ENCODE measurements around the gene CAMTA1. TPM values are rescaled to one million over a fixed set of nuclear protein-coding genes. Genes with fewer than 3 reads are reported as not detected.

The CAMTA1 gene
- polyA plus RNA-seq, 1 experiment, result 64.9 TPM

- H3K27me3 ChIP-seq (ENCODE audit: control insufficient read depth, insufficient read depth, low read length), result peaks cover 14% of the 10 kb centered on the region
- ChIA-PET POLR2A (interaction anchor here (0.6 kb wide), 1 partner anchor 613 kb away, joined by 3 read pairs; no protein-coding TSS in a partner anchor), CTCF (interaction anchor here (0.6 kb wide), 2 partner anchors 515 to 838 kb away, joined by 3 to 4 read pairs; no protein-coding TSS in a partner anchor)
- peaks cover 7% of the 10 kb centered on the region for H3K9me3 ChIP-seq (ENCODE audit: control insufficient read depth, insufficient read depth, low read length)
- H3K4me3 ChIP-seq (ENCODE audit: low read depth, low read length), result no peak overlapping the region
- DNase-seq (ENCODE audit: low read depth, low spot score), result no peak
- no peak overlapping the region for H3K27ac ChIP-seq (ENCODE audit: low read depth, low read length)
- TF ChIP-seq CTCF (IDR thresholded peaks at IDR 0.05; ENCODE audit: low read depth, low read length), result no peak
Observed at GRCh38 chr1:7557301-7557891, 772.1 kb downstream of the CAMTA1 start.

- Histone ChIP-seq H3K27ac (ENCODE audit: low read depth, low read length) (no peak overlapping the region), H3K4me3 (ENCODE audit: low read depth, low read length) (no peak overlapping the region), H3K9me3 (ENCODE audit: control insufficient read depth, insufficient read depth, low read length) (peaks cover 7% of the 10 kb centered on the region), H3K27me3 (ENCODE audit: control insufficient read depth, insufficient read depth, low read length) (peaks cover 14% of the 10 kb centered on the region)
- POLR2A ChIA-PET, result no interaction called here
- CTCF ChIA-PET, result interaction anchor here (0.6 kb wide), 1 partner anchor 516 kb away, joined by 3 read pairs; no protein-coding TSS in a partner anchor
- DNase-seq (ENCODE audit: low read depth, low spot score), result no peak
- TF ChIP-seq CTCF (IDR thresholded peaks at IDR 0.05; ENCODE audit: low read depth, low read length), result no peak
Observed at GRCh38 chr1:7558041-7558461, 772.8 kb downstream of the CAMTA1 start.

GRCh38 chr1:7558481-7558880 lies 773.2 kb downstream of the CAMTA1 start:
- DNase-seq (ENCODE audit: low read depth, low spot score), result no peak
- POLR2A ChIA-PET, result no interaction called here
- CTCF ChIA-PET, result no interaction called here
- Histone ChIP-seq H3K27me3 (ENCODE audit: control insufficient read depth, insufficient read depth, low read length) (peaks cover 14% of the 10 kb centered on the region), H3K9me3 (ENCODE audit: control insufficient read depth, insufficient read depth, low read length) (peaks cover 7% of the 10 kb centered on the region), H3K4me3 (ENCODE audit: low read depth, low read length) (no peak overlapping the region), H3K27ac (ENCODE audit: low read depth, low read length) (no peak overlapping the region)
- TF ChIP-seq CTCF (IDR thresholded peaks at IDR 0.05; ENCODE audit: low read depth, low read length), result no peak

- no peak overlapping the region for H3K27ac ChIP-seq (ENCODE audit: low read depth, low read length)
- H3K27me3 ChIP-seq (ENCODE audit: control insufficient read depth, insufficient read depth, low read length), result peaks cover 14% of the 10 kb centered on the region
- TF ChIP-seq CTCF (IDR thresholded peaks at IDR 0.05; ENCODE audit: low read depth, low read length), result no peak
- H3K4me3 ChIP-seq (ENCODE audit: low read depth, low read length), result no peak overlapping the region
- ChIA-PET POLR2A (no interaction called here), CTCF (no interaction called here)
- DNase-seq (ENCODE audit: low read depth, low spot score), result no peak
- H3K9me3 ChIP-seq (ENCODE audit: control insufficient read depth, insufficient read depth, low read length), result peaks cover 3% of the 10 kb centered on the region
Observed at GRCh38 chr1:7558921-7559869, 773.9 kb downstream of the CAMTA1 start.

GRCh38 chr1:7560128-7560527 lies 774.9 kb downstream of the CAMTA1 start:
- Histone ChIP-seq H3K27ac (ENCODE audit: low read depth, low read length) (no peak overlapping the region), H3K9me3 (ENCODE audit: control insufficient read depth, insufficient read depth, low read length) (no peaks in the 10 kb centered on the region; the same call in 1 of the 2 replicates), H3K27me3 (ENCODE audit: control insufficient read depth, insufficient read depth, low read length) (peaks cover 14% of the 10 kb centered on the region), H3K4me3 (ENCODE audit: low read depth, low read length) (no peak overlapping the region)
- TF ChIP-seq CTCF (IDR thresholded peaks at IDR 0.05; ENCODE audit: low read depth, low read length), result no peak
- DNase-seq (ENCODE audit: low read depth, low spot score), result no peak
- ChIA-PET POLR2A (no interaction called here), CTCF (no interaction called here)
